Embryonic facial prominence (tissue), 1 donor: ENCODE results near the gene TCF4.
A peak's percentile ranks its signal among the peaks of the same experiment; 100 is the strongest.

ENCODE experiments used
- DNase-seq: peaks from one replicate; pipeline ENCODE4 v3.0.0-alpha.2; 2016; ENCODE audit errors: extremely low spot score

TCF4 gene

DNA sequence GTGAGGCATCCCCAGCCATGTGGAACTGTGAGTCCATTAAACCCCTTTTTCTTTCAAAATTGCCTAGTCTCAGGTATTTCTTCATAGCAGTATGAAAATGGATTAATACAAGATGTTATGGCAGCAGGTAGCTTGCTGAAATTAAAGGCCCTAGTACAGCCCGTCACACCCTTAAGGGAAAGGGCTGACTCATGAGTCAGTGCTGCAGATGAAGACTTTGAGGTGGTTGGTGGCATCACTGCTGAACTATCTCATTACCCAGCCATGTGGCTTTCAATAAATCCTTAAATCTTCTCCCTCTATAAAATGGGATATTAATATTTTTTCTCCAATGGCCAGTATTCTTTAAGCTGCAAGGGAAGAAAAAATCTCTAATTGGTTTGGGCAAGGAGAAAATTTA, 402.6 kb downstream of the TCF4 start:
- no peak for DNase-seq

DNA sequence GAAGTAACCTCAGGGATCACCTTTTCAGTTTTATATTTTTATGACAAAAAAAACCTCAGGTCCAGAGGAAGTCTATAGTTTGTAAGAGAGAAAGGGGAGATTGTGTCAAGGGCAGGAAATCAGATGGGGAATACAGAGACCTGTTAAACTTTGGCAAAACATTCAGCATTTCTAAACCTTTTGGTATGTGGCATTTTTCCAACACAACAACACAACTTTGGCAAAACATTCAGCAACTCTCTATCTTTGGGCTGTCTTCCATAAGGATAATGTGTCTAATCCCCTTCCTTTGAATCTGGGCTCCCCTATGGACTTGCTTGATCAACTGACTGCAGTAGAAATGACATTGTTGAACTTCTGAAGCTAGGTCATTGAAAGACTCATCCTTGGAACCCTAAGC, 408.2 kb downstream of the TCF4 start:
- no peak for DNase-seq

DNA sequence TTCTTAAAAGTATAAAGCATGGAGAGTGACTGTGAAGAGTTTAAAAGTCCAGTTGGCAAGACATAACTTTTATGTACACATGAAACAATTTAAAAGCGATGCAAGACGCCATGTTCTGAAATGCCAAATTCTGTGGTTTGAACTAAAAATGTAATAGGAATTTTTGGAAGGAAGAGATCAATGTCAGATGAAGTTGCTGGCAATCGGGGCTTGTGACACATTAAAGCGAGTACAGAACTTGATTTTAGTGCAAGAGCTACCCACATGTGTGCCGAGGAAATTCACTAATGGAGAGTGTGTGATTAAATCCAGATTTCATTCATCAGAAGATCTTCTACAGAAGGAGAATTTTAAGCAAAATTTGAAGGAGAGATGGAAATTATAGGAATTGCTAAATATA, 408.6 kb downstream of the TCF4 start:
- DNase-seq: peak; percentile 75

DNA sequence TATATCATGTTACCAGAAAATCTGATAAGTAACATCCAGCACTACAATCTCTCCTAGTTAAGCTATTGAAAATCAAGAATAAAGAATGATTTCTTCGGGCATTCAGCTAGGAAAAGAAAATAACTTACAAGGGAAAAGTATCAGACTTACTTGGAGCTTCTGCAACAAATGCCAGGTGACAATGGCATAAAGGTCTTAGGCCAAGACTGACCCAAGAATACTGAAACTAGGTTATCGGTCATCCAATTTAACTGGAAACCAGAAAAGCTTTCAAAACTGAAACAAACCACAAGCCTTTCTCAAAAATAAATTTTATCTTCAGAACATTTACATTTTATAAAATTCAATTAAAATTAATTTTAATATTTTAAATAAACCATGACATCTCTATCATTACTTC, 414.7 kb downstream of the TCF4 start:
- no peak for DNase-seq
